ENCODE measurements around the gene IRF9.
A peak's percentile ranks its signal among the peaks of the same experiment; 100 is the strongest.

The IRF9 gene

GRCh38 chr14:24207625-24208024 is 46.6 kb downstream of the IRF9 start:
- TF ChIP-seq ZBTB7A (IDR thresholded peaks at IDR 0.05; ENCODE audit: low read depth) (no peak), TEAD4 (IDR thresholded peaks at IDR 0.05) (no peak), CEBPB (IDR thresholded peaks at IDR 0.05) (no peak), MAX (IDR thresholded peaks at IDR 0.05) (no peak), FOXM1 (IDR thresholded peaks at IDR 0.05; ENCODE audit: borderline replicate concordance, low read depth) (no peak), TAF1 (IDR thresholded peaks at IDR 0.05; ENCODE audit: low read depth) (no peak)

GRCh38 chr14:24211311-24211710 is 50.2 kb downstream of the IRF9 start:
- no peak for TF ChIP-seq NFIC (IDR thresholded peaks at IDR 0.05)
- no peak for TF ChIP-seq TEAD4 (IDR thresholded peaks at IDR 0.05)
- TF ChIP-seq EGR1 (IDR thresholded peaks at IDR 0.05) = no peak

- TF ChIP-seq, protein P1, sequence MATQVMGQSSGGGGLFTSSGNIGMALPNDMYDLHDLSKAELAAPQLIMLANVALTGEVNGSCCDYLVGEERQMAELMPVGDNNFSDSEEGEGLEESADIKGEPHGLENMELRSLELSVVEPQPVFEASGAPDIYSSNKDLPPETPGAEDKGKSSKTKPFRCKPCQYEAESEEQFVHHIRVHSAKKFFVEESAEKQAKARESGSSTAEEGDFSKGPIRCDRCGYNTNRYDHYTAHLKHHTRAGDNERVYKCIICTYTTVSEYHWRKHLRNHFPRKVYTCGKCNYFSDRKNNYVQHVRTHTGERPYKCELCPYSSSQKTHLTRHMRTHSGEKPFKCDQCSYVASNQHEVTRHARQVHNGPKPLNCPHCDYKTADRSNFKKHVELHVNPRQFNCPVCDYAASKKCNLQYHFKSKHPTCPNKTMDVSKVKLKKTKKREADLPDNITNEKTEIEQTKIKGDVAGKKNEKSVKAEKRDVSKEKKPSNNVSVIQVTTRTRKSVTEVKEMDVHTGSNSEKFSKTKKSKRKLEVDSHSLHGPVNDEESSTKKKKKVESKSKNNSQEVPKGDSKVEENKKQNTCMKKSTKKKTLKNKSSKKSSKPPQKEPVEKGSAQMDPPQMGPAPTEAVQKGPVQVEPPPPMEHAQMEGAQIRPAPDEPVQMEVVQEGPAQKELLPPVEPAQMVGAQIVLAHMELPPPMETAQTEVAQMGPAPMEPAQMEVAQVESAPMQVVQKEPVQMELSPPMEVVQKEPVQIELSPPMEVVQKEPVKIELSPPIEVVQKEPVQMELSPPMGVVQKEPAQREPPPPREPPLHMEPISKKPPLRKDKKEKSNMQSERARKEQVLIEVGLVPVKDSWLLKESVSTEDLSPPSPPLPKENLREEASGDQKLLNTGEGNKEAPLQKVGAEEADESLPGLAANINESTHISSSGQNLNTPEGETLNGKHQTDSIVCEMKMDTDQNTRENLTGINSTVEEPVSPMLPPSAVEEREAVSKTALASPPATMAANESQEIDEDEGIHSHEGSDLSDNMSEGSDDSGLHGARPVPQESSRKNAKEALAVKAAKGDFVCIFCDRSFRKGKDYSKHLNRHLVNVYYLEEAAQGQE (IDR thresholded peaks at IDR 0.05; ENCODE audit: low read depth) = no peak
- no peak for TF ChIP-seq NFIC (IDR thresholded peaks at IDR 0.05)
- 0 out of 2 replicates have a peak, but pooled peaks have one; percentile 6 for TF ChIP-seq CEBPB (IDR thresholded peaks at IDR 0.05)
- TF ChIP-seq USF1 (IDR thresholded peaks at IDR 0.05) = peak; percentile 98
- no peak for TF ChIP-seq TEAD4 (IDR thresholded peaks at IDR 0.05)
- TF ChIP-seq TCF12 (IDR thresholded peaks at IDR 0.05; ENCODE audit: low read depth) = no peak; the same call in none of the 2 replicates
- TF ChIP-seq CREB1 (IDR thresholded peaks at IDR 0.05; ENCODE audit: low read depth) = peak; percentile 98
- TF ChIP-seq EP300 (IDR thresholded peaks at IDR 0.05; ENCODE audit: borderline replicate concordance) = peak; percentile 35; the same call in 1 of the 2 replicates
- TF ChIP-seq EGR1 (IDR thresholded peaks at IDR 0.05) = no peak
- no peak; the same call in 1 of the 2 replicates for TF ChIP-seq TAF1 (IDR thresholded peaks at IDR 0.05; ENCODE audit: low read depth)
- TF ChIP-seq MAX (IDR thresholded peaks at IDR 0.05) = peak; percentile 72
- peak; percentile 58; the same call in 1 of the 2 replicates for TF ChIP-seq YY1 (IDR thresholded peaks at IDR 0.05; ENCODE audit: low read depth)
- TF ChIP-seq FOXM1 (IDR thresholded peaks at IDR 0.05; ENCODE audit: borderline replicate concordance, low read depth) = no peak
- no peak for TF ChIP-seq RAD21 (IDR thresholded peaks at IDR 0.05; ENCODE audit: low read depth)
- TF ChIP-seq ZBTB7A (IDR thresholded peaks at IDR 0.05; ENCODE audit: low read depth) = no peak
Measured at GRCh38 chr14:24212924-24213865, 52.1 kb downstream of the IRF9 start, which contains the start of gene CHMP4A. TSS of gene CHMP4A (minus strand) at chr14:24213488. CDS start at chr14:24213439, 49 bp downstream.

- TF ChIP-seq CREB1 (IDR thresholded peaks at IDR 0.05; ENCODE audit: low read depth) (no peak), FOXM1 (IDR thresholded peaks at IDR 0.05; ENCODE audit: borderline replicate concordance, low read depth) (no peak), EP300 (IDR thresholded peaks at IDR 0.05; ENCODE audit: borderline replicate concordance) (no peak), USF1 (IDR thresholded peaks at IDR 0.05) (no peak), ZBTB7A (IDR thresholded peaks at IDR 0.05; ENCODE audit: low read depth) (no peak), TAF1 (IDR thresholded peaks at IDR 0.05; ENCODE audit: low read depth) (no peak), RAD21 (IDR thresholded peaks at IDR 0.05; ENCODE audit: low read depth) (no peak), NFIC (IDR thresholded peaks at IDR 0.05) (no peak), MAX (IDR thresholded peaks at IDR 0.05) (no peak), YY1 (IDR thresholded peaks at IDR 0.05; ENCODE audit: low read depth) (no peak), TCF12 (IDR thresholded peaks at IDR 0.05; ENCODE audit: low read depth) (no peak), TEAD4 (IDR thresholded peaks at IDR 0.05) (no peak), CEBPB (IDR thresholded peaks at IDR 0.05) (no peak)
- TF ChIP-seq, protein P1 (IDR thresholded peaks at IDR 0.05; ENCODE audit: low read depth) = no peak
Measured at GRCh38 chr14:24213866-24214662, 53.0 kb downstream of the IRF9 start.
